Transverse colon (tissue), 4 donors: Measurements from ENCODE around the gene RAB5B. TPM values are rescaled to one million over a fixed set of nuclear protein-coding genes. Genes with fewer than 3 reads are reported as not detected.
A peak's percentile ranks its signal among the peaks of the same experiment; 100 is the strongest.

Experiments used
- DNase-seq: peaks from one replicate; pipeline ENCODE4 v3.0.0-alpha.2; 2019
- H3K27ac ChIP-seq, 4 donors: fragments of 200-600 bp; sonication (generic); 2 replicates each; pipeline ENCODE4 v1.5.1; 2016 to 2018; ENCODE audit warnings: inconsistent platforms in 4 of 4
- H3K27me3 ChIP-seq: fragments of 200-600 bp; sonication (generic); 2 replicates; pipeline ENCODE4 v1.5.1; 2017; ENCODE audit warnings: inconsistent platforms
- H3K36me3 ChIP-seq, 4 donors: fragments of 200-600 bp; sonication (generic); 2 replicates each; pipeline ENCODE4 v1.5.1; 2017 to 2019; ENCODE audit warnings: inconsistent platforms in 4 of 4
- H3K4me1 ChIP-seq, 4 donors: fragments of 200-600 bp; sonication (generic); 2 replicates each; pipeline ENCODE4 v1.5.1; 2017 to 2020; ENCODE audit warnings: inconsistent platforms in 4 of 4
- H3K4me3 ChIP-seq, 4 donors: fragments of 200-600 bp; sonication (generic); 1 replicate in 1 of 4; 2 replicates in 3 of 4; pipeline versions ENCODE4 v1.5.1 to v1.6.1; 2017 to 2019; ENCODE audit warnings: inconsistent platforms in 4 of 4
- H3K9me3 ChIP-seq, 2 donors: fragments of 200-600 bp; sonication (generic); 2 replicates each; pipeline ENCODE4 v1.5.1; 2017 to 2019; ENCODE audit warnings: inconsistent platforms in 2 of 2
- CTCF ChIP-seq, 5 experiments: fragments of 200-600 bp in 3 of 5; fragments of 450-650 bp in 2 of 5; sonication (generic) in 3 of 5; IDR thresholded peaks; 1 replicate in 2 of 5; 2 replicates in 3 of 5; pipeline ENCODE4 v1.5.1; 2016 to 2017; ENCODE audit warnings: antibody characterized with exemption in 5 of 5, inconsistent platforms in 3 of 5, mild to moderate bottlenecking in 2 of 5, moderate library complexity in 1 of 5
- EP300 ChIP-seq: sonication (generic); formaldehyde crosslinking; IDR thresholded peaks from one replicate; pipeline ENCODE4 v1.6.1; 2017; ENCODE audit warnings: antibody characterized with exemption, low read depth
- POLR2A ChIP-seq: fragments of 450-650 bp; IDR thresholded peaks from one replicate; pipeline ENCODE4 v1.6.1; 2016; ENCODE audit warnings: antibody characterized with exemption, mild to moderate bottlenecking, moderate library complexity
- POLR2AphosphoS5 ChIP-seq, 3 donors: sonication (generic); formaldehyde crosslinking; IDR thresholded peaks; one replicate each; pipeline ENCODE4 v1.6.1; 2016; ENCODE audit warnings: antibody characterized with exemption in 3 of 3
- WGBS, 2 donors: methylation state at CpG; one replicate each; pipeline ENCODE4 v1.1.5; 2018; ENCODE audit warnings: low coverage in 1 of 2; 5-methylcytosine and 5-hydroxymethylcytosine counted together
- in situ Hi-C, 4 donors: fragments of 200-750 bp; cut with MboI; loops; one replicate each; pipeline versions ENCODE4 v1.15.0 to v1.15.1; 2017; ENCODE audit warnings: low sequenced_read_pairs in 3 of 4, low pct_ligation_motif_present in 1 of 4, low pct_unique_long_range_greater_than_20kb in 1 of 4
- intact Hi-C: fragments of 100-400 bp; cut with DNase I; formaldehyde crosslinking; loops from one replicate; pipeline ENCODE4 v1.15.1; 2023; ENCODE audit warnings: low total_unique reads
- total RNA-seq, 4 donors: library from RNA; depleted of rRNA; stranded (reverse); fragments of >200 nt; gene quantifications; one replicate each; pipeline ENCODE4 v1.1.0, GENCODE V29; 2016

The RAB5B gene
- total RNA-seq, 4 donors from 2014 or later = 66.3 to 97.5 (median 88.4) TPM

- WGBS, 2 donors = 38 to 42% methylated on average over 2 to 3 of the region's 3 CpGs
- Histone ChIP-seq H3K27ac (peak within 1 kb of the TSS; percentile 92 to 99 (median 98)), H3K36me3 (no peaks in the 10 kb centered on the region), H3K4me1 (peaks cover 28 to 66% (median 58%) of the 10 kb centered on the region in 4 donors), H3K27me3 (no peaks in the 10 kb centered on the region), H3K9me3 (no peaks in the 10 kb centered on the region), H3K4me3 (peak within 1 kb of the TSS; percentile 64 to 84 (median 72))
- intact Hi-C loops = no loop called here
- no peak for TF ChIP-seq EP300
- TF ChIP-seq CTCF (IDR thresholded peaks at IDR 0.05) = peak; percentile 50 to 80 (median 50)
- no peak for TF ChIP-seq POLR2A
- TF ChIP-seq POLR2AphosphoS5 (IDR thresholded peaks at IDR 0.05) = no peak
- peak; percentile 73 for DNase-seq
- in situ Hi-C loops = loop anchor here in 2 of 4 donors (10.0 to 25.0 kb wide), 4 partner anchors 116 to 196 kb away; partner anchors contain the start of genes ORMDL2 (in 2 of the 2), SARNP (in 2 of the 2) and GDF11 (in 1 of the 2)
Measured at GRCh38 chr12:55930771-55931316, 43.0 kb upstream of the RAB5B start, which contains the start of gene DGKA. Gene DGKA, plus strand, starts transcription at chr12:55931162. Its CDS starts 5,342 bp downstream, at chr12:55936504.

GRCh38 chr12:55931317-55931779 is 42.5 kb upstream of the RAB5B start:
- H3K36me3 ChIP-seq = no peaks in the 10 kb centered on the region
- peaks cover 23 to 61% (median 53%) of the 10 kb centered on the region in 4 donors for H3K4me1 ChIP-seq
- intact Hi-C loops = no loop called here
- peak; percentile 52 for DNase-seq
- H3K27ac ChIP-seq = peak overlapping the region; percentile 92 to 99 (median 98)
- TF ChIP-seq EP300 = no peak
- peak; percentile 70 to 89 (median 84) for TF ChIP-seq POLR2AphosphoS5 (IDR thresholded peaks at IDR 0.05)
- no peak for TF ChIP-seq CTCF (IDR thresholded peaks at IDR 0.05)
- peak; percentile 83 for TF ChIP-seq POLR2A
- WGBS, 2 donors = 7 to 11% methylated on average over 7 to 10 of the region's 10 CpGs
- H3K4me3 ChIP-seq = peak overlapping the region; percentile 64 to 84 (median 72)
- H3K9me3 ChIP-seq = no peaks in the 10 kb centered on the region
- H3K27me3 ChIP-seq = no peaks in the 10 kb centered on the region
- in situ Hi-C loops = loop anchor here in 2 of 4 donors (10.0 to 25.0 kb wide), 4 partner anchors 117 to 197 kb away; partner anchors contain the start of genes ORMDL2 (in 2 of the 2), SARNP (in 2 of the 2) and GDF11 (in 1 of the 2)

GRCh38 chr12:55931780-55932550 is 41.9 kb upstream of the RAB5B start:
- intact Hi-C loops = no loop called here
- TF ChIP-seq POLR2AphosphoS5 (IDR thresholded peaks at IDR 0.05) (peak in 2 of 3 donors; percentile 30 to 65), POLR2A (no peak), CTCF (IDR thresholded peaks at IDR 0.05) (no peak), EP300 (no peak)
- 0% methylated on average over 5 to 40 of the region's 60 CpGs for WGBS, 2 donors
- in situ Hi-C loops = loop anchor here in 2 of 4 donors (10.0 to 25.0 kb wide), 4 partner anchors 117 to 197 kb away; partner anchors contain the start of genes ORMDL2 (in 2 of the 2), SARNP (in 2 of the 2) and GDF11 (in 1 of the 2)
- H3K4me1 ChIP-seq = peaks cover 22 to 57% (median 52%) of the 10 kb centered on the region in 4 donors
- H3K27me3 ChIP-seq = no peaks in the 10 kb centered on the region
- DNase-seq = peak; percentile 70
- no peaks in the 10 kb centered on the region for H3K36me3 ChIP-seq
- peak overlapping the region; percentile 64 to 84 (median 72) for H3K4me3 ChIP-seq
- H3K9me3 ChIP-seq = no peaks in the 10 kb centered on the region
- H3K27ac ChIP-seq = peak overlapping the region; percentile 92 to 99 (median 98)

- Histone ChIP-seq H3K4me3 (peak overlapping the region; percentile 64 to 84 (median 72)), H3K27me3 (no peaks in the 10 kb centered on the region), H3K27ac (peak overlapping the region; percentile 92 to 99 (median 98)), H3K4me1 (peaks cover 22 to 57% (median 52%) of the 10 kb centered on the region in 4 donors), H3K36me3 (no peaks in the 10 kb centered on the region), H3K9me3 (no peaks in the 10 kb centered on the region)
- DNase-seq = peak; percentile 43
- 3% methylated on average over 4 of the region's 4 CpGs; no CpG with 5 or more reads in 1 of the 2 donors for WGBS, 2 donors
- TF ChIP-seq EP300 = no peak
- no peak for TF ChIP-seq POLR2AphosphoS5 (IDR thresholded peaks at IDR 0.05)
- TF ChIP-seq CTCF (IDR thresholded peaks at IDR 0.05) = no peak
- TF ChIP-seq POLR2A = peak; percentile 25
- in situ Hi-C loops = loop anchor here in 2 of 4 donors (10.0 to 25.0 kb wide), 4 partner anchors 118 to 198 kb away; partner anchors contain the start of genes ORMDL2 (in 2 of the 2), SARNP (in 2 of the 2) and GDF11 (in 1 of the 2)
- intact Hi-C loops = no loop called here
Measured at GRCh38 chr12:55932551-55932910, 41.3 kb upstream of the RAB5B start.
